ENCODE measurements around the gene SGO1. TPM values are rescaled to one million over a fixed set of nuclear protein-coding genes. Genes with fewer than 3 reads are reported as not detected.
A peak's percentile ranks its signal among the peaks of the same experiment; 100 is the strongest.

Gene SGO1
- 32.5 TPM for polyA plus RNA-seq (2013, experiment 1 of 2)
- 33.5 TPM for polyA plus RNA-seq (2013, experiment 2 of 2)

DNA sequence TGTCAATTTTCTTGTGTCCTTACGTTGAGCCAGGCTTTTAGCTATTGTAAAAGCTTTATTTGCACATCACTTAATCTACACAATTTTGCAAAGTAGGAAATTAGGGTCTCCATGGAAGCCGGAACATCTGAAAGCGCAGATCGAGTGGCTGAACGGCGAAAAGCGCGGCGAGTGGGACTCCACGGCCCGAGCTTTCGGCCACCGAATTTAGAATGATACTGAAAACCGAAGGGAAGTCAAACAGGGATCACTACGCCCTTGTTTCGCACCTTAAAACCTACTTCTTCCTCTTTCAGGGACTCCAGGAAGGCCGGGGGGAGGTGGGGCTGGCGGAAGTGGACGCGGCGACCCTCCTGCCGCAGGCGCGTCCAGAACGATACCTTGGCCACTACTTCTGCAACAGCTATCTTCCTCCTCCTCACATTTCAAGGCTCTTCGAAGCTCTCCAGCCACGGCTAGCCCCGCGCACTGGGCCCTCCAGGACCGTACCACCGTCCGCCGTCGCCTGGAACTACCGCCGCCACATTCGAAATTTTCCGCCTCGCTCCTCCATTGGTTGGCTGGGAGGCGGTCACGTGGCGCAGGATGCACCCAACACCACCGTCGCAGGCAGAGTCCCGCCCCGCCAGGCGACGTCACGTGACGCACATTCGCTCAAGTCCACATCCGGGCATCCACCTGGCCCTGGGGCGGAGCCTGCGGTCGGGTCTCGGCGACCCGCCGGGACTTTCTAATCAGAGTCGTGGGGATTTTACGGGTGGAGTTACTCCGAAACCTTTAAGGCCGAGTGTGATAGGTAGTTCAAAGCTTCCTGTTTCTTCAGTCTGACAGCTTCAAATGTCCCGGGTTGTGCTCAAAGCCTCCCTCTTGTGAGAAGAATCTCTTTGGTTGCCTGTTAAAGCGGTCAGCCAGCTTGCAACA, at the start of gene SGO1:
TSS of gene SGO1 (minus strand) at position 528 of the 921 bp plus-strand sequence. CDS start 2,179 bp downstream, outside the sequence.
- H3K4me3 ChIP-seq (ENCODE audit: low read length), result peak within 1 kb of the TSS; percentile 80
- no peak within 1 kb of the TSS for H2BK120ac ChIP-seq (ENCODE audit: low read depth, low read length)
- H3K27me3 ChIP-seq (ENCODE audit: insufficient read depth, low read length, poor library complexity), result no peaks in the 10 kb centered on the region
- H2BK15ac ChIP-seq (replicated peaks; ENCODE audit: low read depth), result peak within 1 kb of the TSS; percentile 57
- H3K79me1 ChIP-seq (ENCODE audit: low read length), result peaks cover 1% of the 10 kb centered on the region
- H3K18ac ChIP-seq (ENCODE audit: low read length), result peak within 1 kb of the TSS; percentile 63
- H2BK5ac ChIP-seq (ENCODE audit: low read length), result peak within 1 kb of the TSS; percentile 54
- H3K79me2 ChIP-seq (ENCODE audit: control insufficient read depth, insufficient read depth, low read length), result peaks cover 9% of the 10 kb centered on the region
- no CpG with 5 or more reads among the region's 65 CpGs for WGBS (ENCODE audit: extremely low coverage, insufficient coverage, low lambda C conversion rate)
- peak within 1 kb of the TSS; percentile 85 for H3K9ac ChIP-seq (ENCODE audit: low read length)
- H3K4ac ChIP-seq (ENCODE audit: low read depth, low read length), result peak within 1 kb of the TSS; percentile 7
- H2AK5ac ChIP-seq (ENCODE audit: low read length), result no peak within 1 kb of the TSS
- peak; percentile 99 for DNase-seq
- H4K5ac ChIP-seq (ENCODE audit: low read length), result no peak within 1 kb of the TSS
- no peak within 1 kb of the TSS for H4K8ac ChIP-seq (ENCODE audit: low read depth, low read length)
- H3K36me3 ChIP-seq (ENCODE audit: control insufficient read depth, insufficient read depth, low read length), result no peaks in the 10 kb centered on the region
- peak within 1 kb of the TSS; percentile 88 for H3K27ac ChIP-seq (ENCODE audit: low read depth, low read length)
- peak within 1 kb of the TSS; percentile 93 for H3K56ac ChIP-seq (ENCODE audit: low read length)
- H3K4me2 ChIP-seq (ENCODE audit: low read length), result peak within 1 kb of the TSS; percentile 70
- H3K4me1 ChIP-seq (ENCODE audit: control insufficient read depth, low read depth, low read length), result peaks cover 3% of the 10 kb centered on the region
- H3K23ac ChIP-seq (ENCODE audit: low read length), result peak within 1 kb of the TSS; percentile 59

DNA sequence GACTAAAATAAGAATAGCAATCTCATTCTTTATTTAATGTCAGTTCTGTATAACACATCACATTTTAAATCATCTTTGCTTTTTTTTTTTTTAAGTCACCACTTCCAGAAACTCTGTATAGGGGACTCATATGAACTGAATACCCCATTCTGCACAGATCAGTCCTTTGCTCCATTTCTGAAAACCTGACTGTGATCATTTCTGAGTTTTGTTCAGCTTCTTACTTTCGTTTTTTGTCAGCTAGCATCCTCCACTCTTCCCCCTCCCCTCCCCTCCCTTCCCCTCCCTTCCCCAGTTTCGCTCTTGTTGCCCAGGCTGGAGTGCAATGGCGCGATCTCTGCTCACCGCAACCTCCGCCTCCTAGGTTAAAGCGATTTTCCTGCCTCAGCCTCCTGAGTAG, 49.8 kb upstream of the SGO1 start:
- Histone ChIP-seq H3K56ac (ENCODE audit: low read length) (no peak overlapping the region), H3K18ac (ENCODE audit: low read length) (no peak overlapping the region), H3K27ac (ENCODE audit: low read depth, low read length) (no peak overlapping the region), H3K36me3 (ENCODE audit: control insufficient read depth, insufficient read depth, low read length) (no peaks in the 10 kb centered on the region), H2AK5ac (ENCODE audit: low read length) (no peak overlapping the region), H3K4ac (ENCODE audit: low read depth, low read length) (no peak overlapping the region), H3K9ac (ENCODE audit: low read length) (no peak overlapping the region), H3K27me3 (ENCODE audit: insufficient read depth, low read length, poor library complexity) (no peaks in the 10 kb centered on the region), H2BK15ac (replicated peaks; ENCODE audit: low read depth) (no peak overlapping the region), H3K4me2 (ENCODE audit: low read length) (no peak overlapping the region), H4K5ac (ENCODE audit: low read length) (no peak overlapping the region), H3K79me2 (ENCODE audit: control insufficient read depth, insufficient read depth, low read length) (no peaks in the 10 kb centered on the region), H2BK120ac (ENCODE audit: low read depth, low read length) (no peak overlapping the region), H4K8ac (ENCODE audit: low read depth, low read length) (no peak overlapping the region), H3K4me1 (ENCODE audit: control insufficient read depth, low read depth, low read length) (no peaks in the 10 kb centered on the region), H2BK5ac (ENCODE audit: low read length) (no peak overlapping the region), H3K79me1 (ENCODE audit: low read length) (no peaks in the 10 kb centered on the region), H3K23ac (ENCODE audit: low read length) (no peak overlapping the region), H3K4me3 (ENCODE audit: low read length) (no peak overlapping the region)
- WGBS (ENCODE audit: extremely low coverage, insufficient coverage, low lambda C conversion rate), result no CpG with 5 or more reads among the region's 7 CpGs
- DNase-seq, result no peak

DNA sequence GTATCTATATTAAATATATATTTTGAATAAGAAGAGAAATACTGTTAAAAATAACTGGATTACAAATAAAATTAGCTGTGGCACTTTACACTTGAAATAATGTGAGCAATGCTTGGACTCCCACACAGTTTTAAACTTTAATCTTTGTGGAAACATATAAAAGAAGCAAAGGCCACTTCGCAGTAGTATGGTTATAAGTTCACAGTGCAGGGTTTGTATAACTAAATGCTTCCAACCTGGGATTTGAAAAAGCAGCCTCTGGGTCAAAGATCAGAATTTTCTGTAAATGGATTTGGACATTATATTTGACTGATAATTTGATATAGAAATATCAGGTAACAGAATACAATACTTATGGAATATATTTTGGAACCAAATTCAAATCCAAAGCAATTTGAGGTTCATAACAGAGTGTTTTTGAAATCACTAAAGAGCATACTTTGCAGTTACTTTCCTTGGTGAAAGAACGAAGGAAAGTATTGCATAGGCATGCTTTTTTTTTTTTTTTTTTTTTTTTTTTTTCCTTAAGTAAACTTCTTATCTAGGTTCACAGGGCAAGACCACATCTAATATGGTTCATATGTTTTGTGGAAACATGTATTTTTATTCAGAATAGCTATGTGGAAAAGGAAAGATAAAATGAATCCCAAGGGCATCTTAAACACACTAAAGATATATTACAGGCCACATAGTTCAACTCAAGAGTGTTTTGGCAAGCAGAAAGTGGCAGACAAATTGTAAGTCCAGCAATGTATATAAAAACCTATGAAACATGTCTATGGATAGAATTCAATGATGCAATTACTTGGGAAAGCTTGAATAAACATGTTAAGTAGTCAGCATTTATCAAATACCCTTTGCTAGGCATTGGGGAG, 47.1 kb upstream of the SGO1 start:
- Histone ChIP-seq H2BK120ac (ENCODE audit: low read depth, low read length) (no peak overlapping the region), H3K18ac (ENCODE audit: low read length) (no peak overlapping the region), H3K4me1 (ENCODE audit: control insufficient read depth, low read depth, low read length) (no peaks in the 10 kb centered on the region), H4K5ac (ENCODE audit: low read length) (no peak overlapping the region), H3K27ac (ENCODE audit: low read depth, low read length) (no peak overlapping the region), H3K56ac (ENCODE audit: low read length) (no peak overlapping the region), H3K23ac (ENCODE audit: low read length) (no peak overlapping the region), H2BK5ac (ENCODE audit: low read length) (no peak overlapping the region), H3K79me1 (ENCODE audit: low read length) (no peaks in the 10 kb centered on the region), H3K36me3 (ENCODE audit: control insufficient read depth, insufficient read depth, low read length) (no peaks in the 10 kb centered on the region), H3K9ac (ENCODE audit: low read length) (no peak overlapping the region), H3K79me2 (ENCODE audit: control insufficient read depth, insufficient read depth, low read length) (no peaks in the 10 kb centered on the region), H3K4me2 (ENCODE audit: low read length) (no peak overlapping the region), H3K4me3 (ENCODE audit: low read length) (no peak overlapping the region), H2AK5ac (ENCODE audit: low read length) (no peak overlapping the region), H3K4ac (ENCODE audit: low read depth, low read length) (no peak overlapping the region), H4K8ac (ENCODE audit: low read depth, low read length) (no peak overlapping the region), H2BK15ac (replicated peaks; ENCODE audit: low read depth) (no peak overlapping the region), H3K27me3 (ENCODE audit: insufficient read depth, low read length, poor library complexity) (no peaks in the 10 kb centered on the region)
- no peak for DNase-seq
- no CpG with 5 or more reads among the region's 2 CpGs for whole genome bisulfite sequencing (ENCODE audit: extremely low coverage, insufficient coverage, low lambda C conversion rate)

DNA sequence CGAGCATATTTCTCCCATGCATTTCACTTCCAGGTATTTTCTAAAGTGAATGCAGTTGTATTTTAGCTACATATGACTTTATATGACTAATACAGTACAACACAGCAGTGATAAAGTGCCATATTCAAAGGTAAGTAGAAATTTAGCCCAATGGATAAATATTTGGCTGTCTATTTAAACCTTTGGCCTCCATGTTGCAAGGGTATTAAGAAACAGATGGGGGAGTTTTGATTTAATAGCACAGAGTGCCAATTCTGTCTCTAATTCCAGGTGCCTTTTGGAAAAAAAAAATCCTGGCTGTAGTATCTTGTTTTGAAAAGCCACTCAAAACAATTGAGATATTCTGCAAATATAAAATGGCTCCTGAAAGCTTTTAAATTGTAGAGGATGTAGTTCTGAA, 44.9 kb upstream of the SGO1 start:
- Histone ChIP-seq H2BK5ac (ENCODE audit: low read length) (no peak overlapping the region), H3K4me2 (ENCODE audit: low read length) (no peak overlapping the region), H2BK15ac (replicated peaks; ENCODE audit: low read depth) (no peak overlapping the region), H4K5ac (ENCODE audit: low read length) (no peak overlapping the region), H3K9ac (ENCODE audit: low read length) (no peak overlapping the region), H4K8ac (ENCODE audit: low read depth, low read length) (no peak overlapping the region), H3K56ac (ENCODE audit: low read length) (no peak overlapping the region), H3K4ac (ENCODE audit: low read depth, low read length) (no peak overlapping the region), H3K27ac (ENCODE audit: low read depth, low read length) (no peak overlapping the region), H3K27me3 (ENCODE audit: insufficient read depth, low read length, poor library complexity) (no peaks in the 10 kb centered on the region), H2AK5ac (ENCODE audit: low read length) (no peak overlapping the region), H3K36me3 (ENCODE audit: control insufficient read depth, insufficient read depth, low read length) (no peaks in the 10 kb centered on the region), H3K4me1 (ENCODE audit: control insufficient read depth, low read depth, low read length) (no peaks in the 10 kb centered on the region), H2BK120ac (ENCODE audit: low read depth, low read length) (no peak overlapping the region), H3K18ac (ENCODE audit: low read length) (no peak overlapping the region), H3K23ac (ENCODE audit: low read length) (no peak overlapping the region), H3K79me1 (ENCODE audit: low read length) (no peaks in the 10 kb centered on the region), H3K79me2 (ENCODE audit: control insufficient read depth, insufficient read depth, low read length) (no peaks in the 10 kb centered on the region), H3K4me3 (ENCODE audit: low read length) (no peak overlapping the region)
- DNase-seq, result no peak
- no CpG with 5 or more reads among the region's 1 CpG for WGBS (ENCODE audit: extremely low coverage, insufficient coverage, low lambda C conversion rate)

DNA sequence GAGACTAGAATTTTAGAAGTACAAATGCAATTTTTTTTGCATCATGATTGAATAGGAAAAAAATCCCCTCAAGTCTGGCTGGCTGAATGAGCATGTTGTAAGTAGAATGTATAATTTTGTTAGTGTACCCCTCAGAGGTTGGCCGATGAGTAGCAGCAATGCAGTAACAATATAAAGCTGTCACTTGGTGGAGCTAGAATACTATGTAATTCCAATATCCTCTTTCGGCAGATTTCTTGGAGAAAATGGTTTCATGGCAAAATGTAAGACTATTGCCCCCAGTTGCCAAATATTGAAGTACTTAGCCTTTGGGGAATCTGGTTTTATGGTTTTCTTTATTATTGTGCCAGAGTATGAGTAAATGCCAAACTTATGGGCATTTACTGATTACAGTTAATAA, 39.8 kb upstream of the SGO1 start:
- no peak overlapping the region for H4K5ac ChIP-seq (ENCODE audit: low read length)
- H2AK5ac ChIP-seq (ENCODE audit: low read length), result no peak overlapping the region
- H3K36me3 ChIP-seq (ENCODE audit: control insufficient read depth, insufficient read depth, low read length), result no peaks in the 10 kb centered on the region
- no peaks in the 10 kb centered on the region for H3K27me3 ChIP-seq (ENCODE audit: insufficient read depth, low read length, poor library complexity)
- H3K79me2 ChIP-seq (ENCODE audit: control insufficient read depth, insufficient read depth, low read length), result no peaks in the 10 kb centered on the region
- no peak overlapping the region for H2BK5ac ChIP-seq (ENCODE audit: low read length)
- H3K23ac ChIP-seq (ENCODE audit: low read length), result no peak overlapping the region
- no peak overlapping the region for H3K27ac ChIP-seq (ENCODE audit: low read depth, low read length)
- no peak overlapping the region for H3K9ac ChIP-seq (ENCODE audit: low read length)
- H3K4me1 ChIP-seq (ENCODE audit: control insufficient read depth, low read depth, low read length), result no peaks in the 10 kb centered on the region
- DNase-seq, result peak; percentile 71
- H3K79me1 ChIP-seq (ENCODE audit: low read length), result no peaks in the 10 kb centered on the region
- WGBS (ENCODE audit: extremely low coverage, insufficient coverage, low lambda C conversion rate), result no CpG with 5 or more reads among the region's 2 CpGs
- no peak overlapping the region for H3K4me3 ChIP-seq (ENCODE audit: low read length)
- H2BK15ac ChIP-seq (replicated peaks; ENCODE audit: low read depth), result no peak overlapping the region
- no peak overlapping the region for H3K56ac ChIP-seq (ENCODE audit: low read length)
- H3K18ac ChIP-seq (ENCODE audit: low read length), result no peak overlapping the region
- H3K4ac ChIP-seq (ENCODE audit: low read depth, low read length), result no peak overlapping the region
- H3K4me2 ChIP-seq (ENCODE audit: low read length), result no peak overlapping the region
- no peak overlapping the region for H2BK120ac ChIP-seq (ENCODE audit: low read depth, low read length)
- H4K8ac ChIP-seq (ENCODE audit: low read depth, low read length), result no peak overlapping the region

Measured in mesendoderm (in vitro differentiated cells).